Mononuclear cell (primary cell): ENCODE measurements around the gene TMCC2. TPM values are rescaled to one million over a fixed set of nuclear protein-coding genes. Genes with fewer than 3 reads are reported as not detected.
A peak's percentile ranks its signal among the peaks of the same experiment; 100 is the strongest.
"Not testable (repeated sequence)": the region's sequence is repeated elsewhere in the genome, so short reads cannot be mapped to it uniquely, and the experiment has no call there.

Source experiments
- H3K27me3 ChIP-seq: 2 replicates; pipeline ENCODE4 v1.6.0; 2011; ENCODE audit warnings: low read length, control low read depth; ENCODE audit not compliant: insufficient read depth
- H3K4me1 ChIP-seq: 2 replicates; pipeline ENCODE4 v1.5.1; 2011; ENCODE audit warnings: mild to moderate bottlenecking, low read length, control low read depth; ENCODE audit not compliant: insufficient read depth
- H3K4me3 ChIP-seq: 2 replicates; pipeline ENCODE4 v1.5.1; 2011; ENCODE audit warnings: mild to moderate bottlenecking, low read length, moderate library complexity
- H3K9me3 ChIP-seq: 2 replicates; pipeline ENCODE4 v1.5.1; 2011; ENCODE audit warnings: low read depth, mild to moderate bottlenecking, control low read depth, low read length
- total RNA-seq: library from RNA; depleted of rRNA; stranded (reverse); fragments of >200 nt; gene quantifications from one replicate; pipeline ENCODE4 v1.2.3, GENCODE V29; 2012

TMCC2 gene
- total RNA-seq, 1 donor, result 4.3 TPM

GRCh38 chr1:205228093-205228521, 361 bp downstream of the TMCC2 start:
- H3K9me3 ChIP-seq, result no peaks in the 10 kb centered on the region
- H3K4me3 ChIP-seq, result peak overlapping the region; percentile 33
- H3K27me3 ChIP-seq, result peaks cover 31% of the 10 kb centered on the region
- peaks cover 36% of the 10 kb centered on the region for H3K4me1 ChIP-seq

- Histone ChIP-seq H3K4me1 (peaks cover 36% of the 10 kb centered on the region), H3K4me3 (peak overlapping the region; percentile 33), H3K27me3 (peaks cover 31% of the 10 kb centered on the region), H3K9me3 (no peaks in the 10 kb centered on the region)
These were observed 1.7 kb downstream of the TMCC2 start for GRCh38 chr1:205229399-205229871.

GRCh38 chr1:205229916-205230700, 2.4 kb downstream of the TMCC2 start:
- H3K4me3 ChIP-seq, result no peak overlapping the region
- H3K9me3 ChIP-seq, result no peaks in the 10 kb centered on the region
- peaks cover 31% of the 10 kb centered on the region for H3K27me3 ChIP-seq
- peaks cover 36% of the 10 kb centered on the region for H3K4me1 ChIP-seq

- no peak overlapping the region for H3K4me3 ChIP-seq
- H3K9me3 ChIP-seq, result no peaks in the 10 kb centered on the region
- peaks cover 36% of the 10 kb centered on the region for H3K4me1 ChIP-seq
- peaks cover 24% of the 10 kb centered on the region for H3K27me3 ChIP-seq
These were observed 3.2 kb downstream of the TMCC2 start for GRCh38 chr1:205230982-205231381.

GRCh38 chr1:205232127-205232820, 4.5 kb downstream of the TMCC2 start:
- Histone ChIP-seq H3K9me3 (no peaks in the 10 kb centered on the region), H3K4me3 (no peak overlapping the region), H3K27me3 (peaks cover 11% of the 10 kb centered on the region), H3K4me1 (peaks cover 34% of the 10 kb centered on the region)

GRCh38 chr1:205232945-205233397, 5.2 kb downstream of the TMCC2 start:
- Histone ChIP-seq H3K4me3 (no peak overlapping the region), H3K4me1 (peaks cover 36% of the 10 kb centered on the region), H3K27me3 (peaks cover 7% of the 10 kb centered on the region), H3K9me3 (no peaks in the 10 kb centered on the region)

GRCh38 chr1:205233986-205234385, 6.2 kb downstream of the TMCC2 start:
- peaks cover 27% of the 10 kb centered on the region for H3K4me1 ChIP-seq
- H3K4me3 ChIP-seq, H3K27me3 ChIP-seq, H3K9me3 ChIP-seq: not testable (repeated sequence)

GRCh38 chr1:205235951-205236350, 8.2 kb downstream of the TMCC2 start:
- Histone ChIP-seq H3K9me3 (no peaks in the 10 kb centered on the region), H3K4me3 (no peak overlapping the region), H3K4me1 (peaks cover 13% of the 10 kb centered on the region), H3K27me3 (no peaks in the 10 kb centered on the region)

- no peaks in the 10 kb centered on the region for H3K27me3 ChIP-seq
- H3K4me3 ChIP-seq, result no peak overlapping the region
- H3K9me3 ChIP-seq, result no peaks in the 10 kb centered on the region
These were observed 8.8 kb downstream of the TMCC2 start for GRCh38 chr1:205236526-205236925.

GRCh38 chr1:205236951-205237475, 9.3 kb downstream of the TMCC2 start:
- H3K27me3 ChIP-seq, result no peaks in the 10 kb centered on the region
- H3K4me1 ChIP-seq, result peaks cover 13% of the 10 kb centered on the region
- no peaks in the 10 kb centered on the region for H3K9me3 ChIP-seq
- no peak overlapping the region for H3K4me3 ChIP-seq

More at GRCh38 chr1:205236526-205236925, 8.8 kb downstream of the TMCC2 start:
- peaks cover 13% of the 10 kb centered on the region for H3K4me1 ChIP-seq

- Histone ChIP-seq H3K9me3 (no peaks in the 10 kb centered on the region), H3K27me3 (no peaks in the 10 kb centered on the region), H3K4me3 (no peak overlapping the region), H3K4me1 (peaks cover 13% of the 10 kb centered on the region)
These were observed 10.1 kb downstream of the TMCC2 start for GRCh38 chr1:205237526-205238484.

- H3K9me3 ChIP-seq, result no peaks in the 10 kb centered on the region
- H3K4me1 ChIP-seq, result peaks cover 13% of the 10 kb centered on the region
- H3K27me3 ChIP-seq, result no peaks in the 10 kb centered on the region
- H3K4me3 ChIP-seq, result no peak overlapping the region
These were observed 11.3 kb downstream of the TMCC2 start for GRCh38 chr1:205239078-205239477.

- H3K4me1 ChIP-seq, result peaks cover 13% of the 10 kb centered on the region
- no peaks in the 10 kb centered on the region for H3K27me3 ChIP-seq
These were observed 12.4 kb downstream of the TMCC2 start for GRCh38 chr1:205240118-205240517.

GRCh38 chr1:205240569-205240968, 12.8 kb downstream of the TMCC2 start:
- Histone ChIP-seq H3K4me1 (peaks cover 13% of the 10 kb centered on the region), H3K4me3 (no peak overlapping the region)

More at GRCh38 chr1:205240118-205240517, 12.4 kb downstream of the TMCC2 start:
- H3K9me3 ChIP-seq, result no peaks in the 10 kb centered on the region
- no peak overlapping the region for H3K4me3 ChIP-seq

More at GRCh38 chr1:205240569-205240968, 12.8 kb downstream of the TMCC2 start:
- no peaks in the 10 kb centered on the region for H3K9me3 ChIP-seq
- no peaks in the 10 kb centered on the region for H3K27me3 ChIP-seq
